Upper lobe of left lung (tissue), 4 donors: ENCODE results near the gene TAS2R1.

Experiments used
- CTCF ChIP-seq, 6 experiments: fragments of 450-650 bp in 4 of 6; fragments of 200-600 bp in 2 of 6; sonication (generic) in 2 of 6; IDR thresholded peaks; one replicate each; pipeline ENCODE4 v1.5.1; 2016 to 2019; ENCODE audit warnings: antibody characterized with exemption in 6 of 6
- EP300 ChIP-seq, 4 donors: sonication (generic); formaldehyde crosslinking; IDR thresholded peaks; one replicate each; pipeline ENCODE4 v1.5.1; 2017; ENCODE audit warnings: antibody characterized with exemption in 4 of 4, control low read depth in 2 of 4
- POLR2A ChIP-seq, 4 donors: fragments of 450-650 bp; IDR thresholded peaks; one replicate each; pipeline ENCODE4 v1.5.1; 2016 to 2017; ENCODE audit warnings: antibody characterized with exemption in 4 of 4, mild to moderate bottlenecking in 2 of 4
- POLR2AphosphoS5 ChIP-seq, 2 donors: sonication (generic); formaldehyde crosslinking; IDR thresholded peaks; one replicate each; pipeline ENCODE4 v1.5.1; 2017; ENCODE audit warnings: antibody characterized with exemption in 2 of 2

- TF ChIP-seq POLR2A (IDR thresholded peaks at IDR 0.05) (no peak), POLR2AphosphoS5 (IDR thresholded peaks at IDR 0.05) (no peak), EP300 (IDR thresholded peaks at IDR 0.05) (no peak), CTCF (IDR thresholded peaks at IDR 0.05) (no peak)
These were observed 8.7 kb downstream of the TAS2R1 start for GRCh38 chr5:9621379-9621903.
